ENCODE results near the gene NDUFB2.
"Not testable (repeated sequence)": the region's sequence is repeated elsewhere in the genome, so short reads cannot be mapped to it uniquely, and the experiment has no call there.

NDUFB2 gene

DNA sequence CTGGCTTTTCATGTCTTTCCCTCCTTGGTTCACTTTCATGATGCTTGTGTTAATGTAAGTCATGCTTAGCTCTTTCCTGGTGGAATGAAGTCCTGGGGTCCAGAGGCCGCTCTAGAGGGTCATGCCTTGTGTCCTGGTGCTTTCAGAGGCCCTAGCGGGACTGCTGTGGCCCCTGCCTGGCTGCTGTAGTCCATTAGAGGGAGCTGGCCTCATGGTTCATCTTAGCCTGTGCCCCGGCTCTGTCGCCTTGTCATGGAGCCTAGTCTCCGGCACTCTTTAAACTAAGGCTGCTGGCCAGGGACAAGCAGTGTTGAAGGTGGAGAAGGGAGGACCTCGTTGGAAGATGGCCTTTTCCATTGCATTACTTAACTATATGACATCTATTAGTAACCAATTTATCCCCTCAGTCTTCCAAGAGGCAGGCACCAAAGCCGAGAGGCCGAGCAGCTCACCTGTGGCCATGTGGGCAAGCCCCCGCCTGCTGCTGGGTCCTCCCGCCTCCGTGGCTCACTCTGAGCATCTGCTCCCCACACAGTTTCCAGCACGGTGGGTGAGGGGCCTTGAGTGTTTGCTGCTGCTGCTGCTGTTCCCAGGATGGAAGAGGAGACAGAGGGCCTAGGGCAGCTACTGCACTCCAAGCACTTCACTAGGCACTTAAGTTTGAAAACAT is 5.0 kb upstream of the NDUFB2 start:
- TF ChIP-seq, protein P1, sequence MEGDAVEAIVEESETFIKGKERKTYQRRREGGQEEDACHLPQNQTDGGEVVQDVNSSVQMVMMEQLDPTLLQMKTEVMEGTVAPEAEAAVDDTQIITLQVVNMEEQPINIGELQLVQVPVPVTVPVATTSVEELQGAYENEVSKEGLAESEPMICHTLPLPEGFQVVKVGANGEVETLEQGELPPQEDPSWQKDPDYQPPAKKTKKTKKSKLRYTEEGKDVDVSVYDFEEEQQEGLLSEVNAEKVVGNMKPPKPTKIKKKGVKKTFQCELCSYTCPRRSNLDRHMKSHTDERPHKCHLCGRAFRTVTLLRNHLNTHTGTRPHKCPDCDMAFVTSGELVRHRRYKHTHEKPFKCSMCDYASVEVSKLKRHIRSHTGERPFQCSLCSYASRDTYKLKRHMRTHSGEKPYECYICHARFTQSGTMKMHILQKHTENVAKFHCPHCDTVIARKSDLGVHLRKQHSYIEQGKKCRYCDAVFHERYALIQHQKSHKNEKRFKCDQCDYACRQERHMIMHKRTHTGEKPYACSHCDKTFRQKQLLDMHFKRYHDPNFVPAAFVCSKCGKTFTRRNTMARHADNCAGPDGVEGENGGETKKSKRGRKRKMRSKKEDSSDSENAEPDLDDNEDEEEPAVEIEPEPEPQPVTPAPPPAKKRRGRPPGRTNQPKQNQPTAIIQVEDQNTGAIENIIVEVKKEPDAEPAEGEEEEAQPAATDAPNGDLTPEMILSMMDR (IDR thresholded peaks at IDR 0.05; ENCODE audit: extremely low read depth, insufficient read depth, missing control alignments): no peak
- in situ Hi-C loops (cut with MboI; ENCODE audit: low pct_unique_long_range_greater_than_20kb, low sequenced_read_pairs, unreplicated experiment): no loop called here
- DNase-seq (ENCODE audit: low spot score): no peak

DNA sequence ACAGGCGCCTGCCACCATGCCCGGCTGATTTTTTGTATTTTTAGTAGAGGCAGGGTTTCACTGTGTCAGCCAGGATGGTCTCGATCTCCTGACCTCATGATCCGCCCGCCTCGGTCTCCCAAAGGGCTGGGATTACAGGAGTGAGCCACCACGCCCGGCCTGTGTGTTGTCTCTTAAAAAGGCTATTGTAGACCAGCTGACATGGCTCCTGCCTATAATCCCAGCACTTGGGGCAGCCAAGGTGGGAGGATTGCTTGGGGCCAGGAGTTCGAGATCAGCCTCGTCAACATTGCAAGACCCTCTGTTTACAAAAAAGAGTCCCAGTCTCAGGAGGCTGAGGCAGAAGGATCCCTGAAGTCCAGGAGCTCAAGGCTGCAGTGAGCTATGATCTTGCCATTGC is 2.7 kb upstream of the NDUFB2 start:
- DNase-seq (ENCODE audit: low spot score); in situ Hi-C loops (cut with MboI; ENCODE audit: low pct_unique_long_range_greater_than_20kb, low sequenced_read_pairs, unreplicated experiment): not testable (repeated sequence)

DNA sequence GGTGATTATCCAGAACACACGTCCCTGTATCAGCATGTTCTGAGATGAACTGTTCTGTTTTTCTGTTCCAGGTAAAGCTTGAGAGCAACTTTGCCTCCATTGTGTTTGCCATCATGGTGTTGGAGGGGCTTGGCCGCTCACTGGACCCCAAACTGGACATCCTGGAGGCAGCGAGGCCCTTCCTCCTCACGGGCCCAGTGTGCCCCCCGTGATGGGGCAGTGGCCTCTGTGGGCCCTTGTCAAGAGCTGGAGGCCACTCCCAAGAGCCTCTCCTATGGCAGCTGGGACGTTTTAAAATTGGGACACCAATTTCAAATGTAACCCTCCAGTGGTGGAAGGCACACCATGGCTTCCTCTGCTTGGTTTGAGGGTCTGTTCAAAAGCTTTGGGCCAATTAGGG is 1.9 kb upstream of the NDUFB2 start:
- TF ChIP-seq, protein P1 (IDR thresholded peaks at IDR 0.05; ENCODE audit: extremely low read depth, insufficient read depth, missing control alignments): no peak
- no peak for DNase-seq (ENCODE audit: low spot score)
- in situ Hi-C loops (cut with MboI; ENCODE audit: low pct_unique_long_range_greater_than_20kb, low sequenced_read_pairs, unreplicated experiment): no loop called here

DNA sequence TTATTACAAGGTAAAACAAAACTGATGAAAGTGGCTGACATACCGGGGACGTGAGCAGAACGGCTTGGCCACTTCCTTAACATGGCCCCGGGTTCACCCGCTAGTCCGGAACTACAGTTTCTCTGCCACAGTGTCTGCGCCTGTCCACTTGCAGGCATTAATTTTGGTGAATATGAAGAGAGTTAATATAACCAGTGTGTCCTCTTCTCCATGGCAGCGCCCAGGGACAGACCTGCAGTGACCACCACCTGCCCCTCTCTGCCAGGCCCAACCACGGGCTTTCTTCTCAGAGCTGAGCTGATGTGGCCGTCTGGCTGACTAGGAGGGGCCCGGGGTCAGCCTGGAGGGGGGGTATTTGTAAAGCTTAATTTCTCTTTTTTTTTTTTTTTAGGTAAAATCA is 1.1 kb upstream of the NDUFB2 start:
- TF ChIP-seq, protein P1 (IDR thresholded peaks at IDR 0.05; ENCODE audit: extremely low read depth, insufficient read depth, missing control alignments): no peak
- in situ Hi-C loops (cut with MboI; ENCODE audit: low pct_unique_long_range_greater_than_20kb, low sequenced_read_pairs, unreplicated experiment): no loop called here

DNA sequence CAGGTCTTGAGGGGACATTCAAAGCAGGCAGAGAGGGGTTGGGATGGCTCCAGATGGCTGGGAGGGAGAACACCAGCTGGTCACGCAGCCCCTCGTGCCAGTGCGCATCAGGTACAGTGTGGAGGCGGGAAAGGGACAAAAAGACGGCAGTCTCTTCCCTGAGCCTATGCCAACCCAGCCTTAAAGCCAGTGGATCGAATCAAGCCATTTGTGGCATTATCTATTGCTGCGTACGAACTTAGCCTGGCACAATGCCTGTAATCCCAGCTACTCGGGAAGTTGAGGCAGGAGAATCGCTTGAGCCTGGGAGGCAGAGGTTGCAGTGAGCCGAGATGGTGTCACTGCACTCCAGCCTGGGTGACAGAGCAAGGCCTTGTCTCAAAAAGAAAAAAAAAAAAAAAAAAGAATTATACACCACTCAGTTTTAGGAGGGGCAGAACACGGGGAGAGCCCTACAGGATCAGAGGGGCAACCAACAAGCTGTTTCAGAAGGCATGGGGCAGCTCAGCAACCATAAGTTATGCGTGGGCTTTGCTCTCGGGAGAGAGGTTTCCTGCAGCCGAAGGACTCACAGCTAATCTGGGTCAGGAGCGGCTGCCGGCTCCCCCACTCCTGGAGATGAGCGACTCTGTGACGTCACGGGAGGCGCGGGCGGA is 356 bp upstream of the NDUFB2 start:
- in situ Hi-C loops (cut with MboI; ENCODE audit: low pct_unique_long_range_greater_than_20kb, low sequenced_read_pairs, unreplicated experiment): no loop called here
- peak; percentile 95 for DNase-seq (ENCODE audit: low spot score)
- TF ChIP-seq, protein P1 (IDR thresholded peaks at IDR 0.05; ENCODE audit: extremely low read depth, insufficient read depth, missing control alignments): no peak

More for the DNA sequence above, 1.1 kb upstream of the NDUFB2 start:
- DNase-seq (ENCODE audit: low spot score): no peak

DNA sequence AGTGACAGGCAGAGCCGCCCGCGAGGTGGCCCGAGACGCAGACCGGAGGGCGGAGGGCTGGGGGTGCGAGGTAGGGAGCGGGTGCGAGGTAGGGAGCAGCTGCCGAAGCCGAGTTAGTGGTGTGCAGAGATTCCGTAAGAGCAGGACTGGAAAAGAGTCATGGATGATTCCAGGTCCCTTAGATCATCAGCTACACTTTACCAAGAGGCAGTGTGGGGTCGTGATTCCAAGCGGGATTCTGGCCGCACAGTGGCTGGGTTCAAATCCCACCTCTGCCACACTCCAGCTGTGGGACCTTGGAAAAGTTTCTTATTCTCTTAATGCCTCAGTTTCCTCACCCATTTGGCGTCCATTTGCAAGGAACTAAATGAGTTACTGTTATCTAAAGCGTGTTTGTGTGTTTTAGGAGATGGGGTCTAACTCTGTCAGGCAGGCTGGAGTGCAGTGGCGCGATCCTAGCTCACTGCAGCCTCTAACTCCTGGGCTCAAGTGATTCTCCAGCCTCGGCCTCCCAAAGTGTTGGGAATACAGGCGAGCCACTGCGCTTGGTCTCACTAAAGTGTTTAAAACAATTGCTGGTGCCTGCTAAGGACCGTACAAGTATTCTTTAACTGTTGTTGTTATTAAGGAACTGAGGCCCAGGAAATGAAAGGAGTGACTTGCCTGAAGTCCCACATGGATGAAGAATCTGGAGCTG is 1.1 kb downstream of the NDUFB2 start:
- no peak for DNase-seq (ENCODE audit: low spot score)
- TF ChIP-seq, protein P1 (IDR thresholded peaks at IDR 0.05; ENCODE audit: extremely low read depth, insufficient read depth, missing control alignments): no peak
- in situ Hi-C loops (cut with MboI; ENCODE audit: low pct_unique_long_range_greater_than_20kb, low sequenced_read_pairs, unreplicated experiment): no loop called here

DNA sequence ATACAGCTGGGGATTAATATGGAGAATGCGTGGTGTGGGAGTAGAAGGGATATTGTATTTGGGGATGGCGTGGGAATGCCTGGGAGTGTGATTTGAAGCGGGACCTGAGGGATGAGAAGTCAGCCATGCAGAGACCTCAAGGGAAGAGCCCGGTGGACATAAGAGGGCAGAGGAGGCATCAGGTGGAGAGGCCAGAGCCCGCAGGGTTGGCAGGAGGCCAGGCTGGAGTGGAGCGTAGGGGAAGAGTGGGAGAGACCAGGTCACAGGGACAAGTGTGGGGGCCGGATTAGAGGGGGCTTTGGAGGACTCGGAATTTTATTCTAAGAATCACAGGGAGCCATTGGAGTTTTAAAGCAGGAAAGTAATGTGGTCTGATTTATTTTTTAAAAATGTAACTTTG is 2.0 kb downstream of the NDUFB2 start:
- no peak for DNase-seq (ENCODE audit: low spot score)
- in situ Hi-C loops (cut with MboI; ENCODE audit: low pct_unique_long_range_greater_than_20kb, low sequenced_read_pairs, unreplicated experiment): no loop called here
- TF ChIP-seq, protein P1 (IDR thresholded peaks at IDR 0.05; ENCODE audit: extremely low read depth, insufficient read depth, missing control alignments): no peak
